Activated CD4-positive, alpha-beta T cell treated with anti-CD3 and anti-CD28 coated beads, Interleukin-2, Interleukin-6, amounts not matched to agents 100 ng/mL and 50 ng/mL, durations not matched to agents 16 hours and 8 hours (primary cell): ENCODE data around the gene AP1G1.
"Not testable (repeated sequence)": the region's sequence is repeated elsewhere in the genome, so short reads cannot be mapped to it uniquely, and the experiment has no call there.

Source experiments
- DNase-seq: peaks from one replicate; pipeline ENCODE4 v3.0.0-alpha.2; 2020

The AP1G1 gene

GRCh38 chr16:71808593-71809459 is at the start of gene AP1G1:
AP1G1 (minus strand) TSS chr16:71808834; CDS start chr16:71789479, 19,355 bp downstream.
- peak; percentile 95 for DNase-seq

- DNase-seq: peak; percentile 57
Measured at GRCh38 chr16:71855937-71856662, 47.5 kb upstream of the AP1G1 start.

- DNase-seq: no peak
Measured at GRCh38 chr16:71854369-71854948, 45.8 kb upstream of the AP1G1 start.

GRCh38 chr16:71853413-71853812 is 44.8 kb upstream of the AP1G1 start:
- peak; percentile 18 for DNase-seq

- DNase-seq: no peak
Measured at GRCh38 chr16:71852561-71852960, 43.9 kb upstream of the AP1G1 start.

- DNase-seq: no peak
Measured at GRCh38 chr16:71852158-71852557, 43.5 kb upstream of the AP1G1 start.

GRCh38 chr16:71851746-71852145 is 43.1 kb upstream of the AP1G1 start:
- no peak for DNase-seq

- DNase-seq: no peak
Measured at GRCh38 chr16:71848622-71849021, 40.0 kb upstream of the AP1G1 start.

- DNase-seq: no peak
Measured at GRCh38 chr16:71847096-71847495, 38.5 kb upstream of the AP1G1 start.

GRCh38 chr16:71846431-71846830 is 37.8 kb upstream of the AP1G1 start:
- DNase-seq: peak; percentile 21

- peak; percentile 96 for DNase-seq
Measured at GRCh38 chr16:71845639-71846430, 37.2 kb upstream of the AP1G1 start, which contains the start of gene ATXN1L. ATXN1L (plus strand) TSS chr16:71845976; CDS start chr16:71849741, 3,765 bp downstream.

GRCh38 chr16:71843572-71843971 is 34.9 kb upstream of the AP1G1 start:
- DNase-seq: no peak

GRCh38 chr16:71840052-71840451 is 31.4 kb upstream of the AP1G1 start:
- no peak for DNase-seq

GRCh38 chr16:71837150-71837549 is 28.5 kb upstream of the AP1G1 start:
- DNase-seq: no peak

GRCh38 chr16:71834291-71834690 is 25.7 kb upstream of the AP1G1 start:
- DNase-seq: no peak

- DNase-seq: not testable (repeated sequence)
Measured at GRCh38 chr16:71832112-71832511, 23.5 kb upstream of the AP1G1 start.

- not testable (repeated sequence) for DNase-seq
Measured at GRCh38 chr16:71831698-71832097, 23.1 kb upstream of the AP1G1 start.

- no peak for DNase-seq
Measured at GRCh38 chr16:71830359-71830758, 21.7 kb upstream of the AP1G1 start.

GRCh38 chr16:71826533-71827017 is 17.9 kb upstream of the AP1G1 start:
- no peak for DNase-seq

- DNase-seq: not testable (repeated sequence)
Measured at GRCh38 chr16:71817155-71817500, 8.5 kb upstream of the AP1G1 start.

GRCh38 chr16:71811261-71811803 is 2.7 kb upstream of the AP1G1 start:
- DNase-seq: no peak

GRCh38 chr16:71810155-71810530 is 1.5 kb upstream of the AP1G1 start:
- not testable (repeated sequence) for DNase-seq
